GM10266 (cell line): ENCODE results near the gene LTBP1.

Experiments used
- DNase-seq: peaks from one replicate; pipeline ENCODE4 v3.0.0; 2012; ENCODE audit errors: extremely low spot score
- CTCF ChIP-seq: IDR thresholded peaks from 2 replicates; pipeline ENCODE4 v1.5.1; 2012; ENCODE audit warnings: mild to moderate bottlenecking, low read depth; ENCODE audit not compliant: control insufficient read depth, insufficient read depth; ENCODE audit errors: missing control alignments

The LTBP1 gene

DNA sequence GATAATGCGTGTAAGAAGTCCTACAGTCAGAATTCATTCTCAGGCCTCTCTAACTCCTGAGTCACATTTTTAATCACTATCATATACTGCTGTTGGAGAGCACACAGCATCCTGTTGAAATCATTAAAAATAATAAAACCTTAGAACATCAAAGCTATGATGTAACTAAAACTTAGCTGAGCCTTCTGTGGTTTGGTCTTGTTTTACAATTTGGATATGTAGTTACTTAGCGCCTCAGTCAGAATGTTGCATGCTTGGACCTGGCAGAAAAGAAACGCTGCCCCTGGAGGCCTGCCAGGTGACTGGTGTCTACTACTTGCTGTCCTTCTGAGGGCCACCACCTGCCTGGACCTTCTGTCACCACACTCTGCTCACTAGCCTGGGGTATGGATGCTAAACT is 268.5 kb downstream of the LTBP1 start:
- no peak for DNase-seq
- no peak for TF ChIP-seq CTCF

DNA sequence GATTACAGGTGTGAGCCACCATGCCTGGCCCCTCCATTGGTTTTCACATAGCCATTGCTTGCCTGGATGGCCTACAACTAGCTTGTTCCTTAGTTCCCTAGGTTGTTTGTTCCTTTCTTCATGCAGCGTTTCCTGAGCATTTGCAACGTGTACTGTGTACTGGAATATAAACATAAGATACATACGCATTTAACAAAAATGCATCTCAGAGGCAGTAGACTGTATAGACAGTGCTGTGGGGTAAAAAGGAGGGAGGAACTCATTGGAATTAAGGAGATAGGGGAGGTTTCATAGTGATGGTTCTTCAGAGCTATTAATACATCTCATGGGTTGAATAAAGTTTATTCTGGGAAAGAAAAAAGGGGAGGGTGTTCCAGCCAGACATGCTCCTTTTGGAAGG is 269.2 kb downstream of the LTBP1 start:
- no peak for DNase-seq
- no peak for TF ChIP-seq CTCF

- no peak for TF ChIP-seq CTCF
- DNase-seq, result no peak
Measured at GRCh38 chr2:33216508-33217182, 269.9 kb downstream of the LTBP1 start.

DNA sequence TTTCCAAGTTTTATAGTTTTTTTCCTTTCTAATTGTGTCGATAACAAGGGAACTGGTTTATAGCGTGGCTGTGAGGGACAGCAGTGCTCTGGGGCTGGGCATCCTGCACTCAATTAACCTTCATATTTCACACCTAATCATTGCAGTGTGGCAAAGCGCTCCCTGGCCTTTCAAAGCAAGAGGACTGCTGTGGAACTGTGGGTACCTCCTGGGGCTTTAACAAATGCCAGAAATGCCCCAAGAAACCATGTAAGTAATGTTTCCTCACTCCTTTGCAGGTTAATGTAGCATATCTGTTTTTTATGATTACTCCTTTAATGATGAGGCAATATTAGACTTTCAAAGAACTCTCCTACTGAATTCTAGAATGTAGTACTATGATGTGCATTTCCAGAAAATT is 270.7 kb downstream of the LTBP1 start:
- DNase-seq, result no peak
- no peak for TF ChIP-seq CTCF

DNA sequence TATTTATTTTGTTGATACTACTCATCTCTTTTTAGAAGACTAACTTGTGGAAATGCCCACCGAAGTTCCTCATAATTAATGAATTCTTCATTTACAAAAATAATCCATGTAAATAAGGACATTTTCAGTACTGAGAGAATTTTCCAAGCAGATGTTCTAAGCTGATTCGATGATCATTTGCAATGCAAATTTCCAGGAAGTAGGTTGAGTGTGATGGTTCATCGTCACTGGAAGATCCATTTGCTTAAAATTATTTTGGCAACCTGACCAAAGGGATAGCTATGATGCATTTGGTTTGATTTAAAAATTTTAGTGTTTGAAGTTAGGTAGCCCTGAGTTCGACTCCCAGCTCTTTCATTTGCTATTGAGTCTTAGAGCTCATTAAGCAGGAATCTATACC is 272.4 kb downstream of the LTBP1 start:
- DNase-seq, result no peak
- TF ChIP-seq CTCF, result no peak

DNA sequence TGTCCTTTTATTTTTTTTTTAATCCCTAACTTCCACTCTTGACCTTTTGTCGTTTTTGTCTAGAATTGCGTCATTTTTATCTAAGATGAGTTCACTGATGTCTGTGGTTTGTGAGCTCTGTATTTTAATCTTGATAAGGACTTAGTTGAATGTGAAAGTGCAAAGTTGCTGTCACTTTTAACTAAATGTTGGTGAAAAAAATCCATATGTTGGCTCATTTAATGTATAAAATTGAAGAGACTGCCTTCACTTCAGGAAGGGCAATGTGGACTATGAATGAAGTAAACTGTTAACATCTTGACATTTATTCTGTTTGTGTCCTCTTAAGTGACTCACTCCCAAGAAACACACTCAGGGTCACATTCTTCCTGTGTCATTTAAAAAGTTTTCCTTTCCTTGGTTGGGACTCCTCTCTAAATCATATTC is 273.1 kb downstream of the LTBP1 start:
- no peak for TF ChIP-seq CTCF
- DNase-seq, result no peak

GRCh38 chr2:33220533-33220932 is 273.8 kb downstream of the LTBP1 start:
- no peak for DNase-seq
- no peak for TF ChIP-seq CTCF
